Measurements from ENCODE around the gene RASSF3. TPM values are rescaled to one million over a fixed set of nuclear protein-coding genes. Genes with fewer than 3 reads are reported as not detected.

RASSF3 gene
- total and polyA plus RNA-seq, 2 of the 13 experiments (the other 11 are each of a cell fraction or from before 2014, with no cell fraction given): 15.5 to 16.0 TPM

DNA sequence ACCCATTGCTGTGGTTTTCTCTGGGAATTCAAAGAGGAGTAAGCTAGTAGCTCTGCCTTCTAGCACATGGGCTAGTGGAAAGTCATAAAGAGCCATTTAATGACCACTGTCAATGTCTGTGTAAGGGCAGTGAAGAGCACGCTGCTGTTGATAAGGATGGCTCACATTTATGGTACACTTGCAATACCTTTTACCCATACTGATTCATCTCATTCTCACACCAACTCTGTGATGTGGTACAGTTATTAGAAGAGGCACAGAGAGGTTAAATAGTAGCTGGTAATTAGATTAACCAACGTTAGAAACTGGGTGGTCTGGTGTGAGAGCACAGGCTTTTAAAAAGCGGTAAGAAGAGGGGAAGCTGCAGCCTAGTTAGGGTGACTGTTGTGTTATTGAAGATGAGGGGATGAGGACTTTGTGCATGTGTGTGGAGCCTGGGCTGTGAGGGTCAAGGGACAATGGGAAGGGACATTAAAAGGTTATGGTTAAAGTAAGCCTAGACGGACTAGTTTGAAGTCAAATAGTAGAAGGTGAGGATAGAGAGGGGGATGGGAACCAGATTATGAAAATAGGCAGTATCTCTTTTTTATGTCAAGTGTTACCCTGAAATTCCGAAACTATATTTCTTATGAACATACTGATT, 25.2 kb downstream of the RASSF3 start:
- 51% methylated on average over 5 of the region's 5 CpGs for WGBS (ENCODE audit: low lambda C conversion rate)
- no TSS peak for BruUV-seq (replicated peaks)
- Histone ChIP-seq H4K20me1 (ENCODE audit: insufficient read depth, low read length) (0 out of 2 replicates have a peak, but pooled peaks cover 3% of the 10 kb centered on the region), H3K9me3 (ENCODE audit: low read length) (no peaks in the 10 kb centered on the region), H3K27me3 (ENCODE audit: control insufficient read depth in 1 of 2, insufficient read depth in 2 of 2, low read length in 2 of 2) (no peaks in the 10 kb centered on the region), H3K36me3 (replicated peaks in 1 of 2; ENCODE audit: control insufficient read depth in 1 of 2, insufficient read depth in 2 of 2, low read length in 2 of 2) (0 out of 5 replicates have a peak, but pooled peaks cover 0 to 4% of the 10 kb centered on the region in 2 experiments), H3K4me1 (ENCODE audit: insufficient read depth, low read length) (peaks cover 58% of the 10 kb centered on the region), H3K9ac (ENCODE audit: insufficient read depth, low read depth, low read length) (no peak overlapping the region), H2AFZ (ENCODE audit: low read length) (no peak overlapping the region), H3K4me3 (replicated peaks in 1 of 3; ENCODE audit: insufficient read depth in 1 of 3, low read depth in 2 of 3, low read length in 3 of 3) (no peak overlapping the region), H3K27ac (ENCODE audit: extremely low read length, insufficient read depth, low read length) (peak overlapping the region; percentile 28), H3K4me2 (ENCODE audit: low read depth, low read length) (peak overlapping the region; percentile 40), H3K79me2 (ENCODE audit: insufficient read depth, low read length) (peaks cover 61% of the 10 kb centered on the region)
- ChIA-PET CTCF (ENCODE audit: low intra/inter-chr PET ratio, low total read pairs) (no interaction called here), POLR2A (no interaction called here)
- peak; percentile 35; the same call in 2 of the 3 replicates for ATAC-seq
- FAIRE-seq: peak; percentile 63
- in situ Hi-C loops (cut with HindIII; ENCODE audit: extremely low pct_ligation_motif_present, low pct_unique_long_range_greater_than_20kb): no loop called here
- no peak for DNase-seq (ENCODE audit: low spot score)
- intact Hi-C loops (cut with micrococcal nuclease; ENCODE audit: unreplicated experiment): no loop called here
- TF ChIP-seq TCF7 (IDR thresholded peaks at IDR 0.05; ENCODE audit: low read depth) (0 out of 2 replicates have a peak, but pooled peaks have one; percentile 11), NCOA2 (CRISPR knock-in tag; IDR thresholded peaks at IDR 0.05) (no peak), YEATS2 (CRISPR knock-in tag; IDR thresholded peaks at IDR 0.05; ENCODE audit: borderline replicate concordance) (no peak), HOXA9 (CRISPR knock-in tag; IDR thresholded peaks at IDR 0.05; ENCODE audit: borderline replicate concordance) (no peak), RXRB (CRISPR knock-in tag; IDR thresholded peaks at IDR 0.05; ENCODE audit: borderline replicate concordance) (no peak), SAP130 (CRISPR knock-in tag; IDR thresholded peaks at IDR 0.05; ENCODE audit: low read depth) (no peak), ZNF710 (CRISPR knock-in tag; IDR thresholded peaks at IDR 0.05; ENCODE audit: borderline replicate concordance) (no peak), SOX13 (IDR thresholded peaks at IDR 0.05) (no peak), SOX13 (CRISPR knock-in tag; conservative IDR thresholded peaks at IDR 0.05 in 1 of 2, IDR thresholded peaks at IDR 0.05 in 1 of 2) (peak in 1 of 2 experiments; percentile 71; a peak in 2 of 4 replicates), ZC3H4 (CRISPR knock-in tag; IDR thresholded peaks at IDR 0.05; ENCODE audit: borderline replicate concordance) (no peak), PCBP2 (optimal IDR thresholded peaks at IDR 0.05; ENCODE audit: low read depth, low read length, poor library complexity, severe bottlenecking) (no peak), KLF16 (CRISPR knock-in tag; IDR thresholded peaks at IDR 0.05) (no peak), ATM (IDR thresholded peaks at IDR 0.05; ENCODE audit: borderline replicate concordance) (no peak), PLSCR1 (CRISPR knock-in tag; IDR thresholded peaks at IDR 0.05; ENCODE audit: borderline replicate concordance) (no peak), ZNF234 (CRISPR knock-in tag; conservative IDR thresholded peaks at IDR 0.05) (no peak), ZBTB21 (CRISPR knock-in tag; IDR thresholded peaks at IDR 0.05) (no peak), AHR (CRISPR knock-in tag; IDR thresholded peaks at IDR 0.05) (no peak), ZNF530 (CRISPR knock-in tag; IDR thresholded peaks at IDR 0.05; ENCODE audit: low read depth) (no peak)
- TF ChIP-seq, protein P1, sequence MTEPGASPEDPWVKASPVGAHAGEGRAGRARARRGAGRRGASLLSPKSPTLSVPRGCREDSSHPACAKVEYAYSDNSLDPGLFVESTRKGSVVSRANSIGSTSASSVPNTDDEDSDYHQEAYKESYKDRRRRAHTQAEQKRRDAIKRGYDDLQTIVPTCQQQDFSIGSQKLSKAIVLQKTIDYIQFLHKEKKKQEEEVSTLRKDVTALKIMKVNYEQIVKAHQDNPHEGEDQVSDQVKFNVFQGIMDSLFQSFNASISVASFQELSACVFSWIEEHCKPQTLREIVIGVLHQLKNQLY (CRISPR knock-in tag; IDR thresholded peaks at IDR 0.05): no peak

All from HepG2 (cell line).